Right lobe of liver (tissue), 6 donors: ENCODE results near the gene CDH23. TPM values are rescaled to one million over a fixed set of nuclear protein-coding genes. Genes with fewer than 3 reads are reported as not detected.
A peak's percentile ranks its signal among the peaks of the same experiment; 100 is the strongest.

ENCODE experiments used
- ATAC-seq, 4 donors: fragments of 200-7000 bp; cut with Tn5 transposase; one replicate each; pipeline ENCODE4 v1.9.1; 2020; ENCODE audit warnings: mild to moderate bottlenecking in 4 of 4, moderate library complexity in 4 of 4
- DNase-seq, 3 donors: peaks; one replicate each; pipeline ENCODE4 v3.0.0-alpha.2; 2020
- H3K27ac ChIP-seq, 3 donors: fragments of 200-600 bp; one replicate each; pipeline ENCODE4 v1.8.0; 2022
- H3K27me3 ChIP-seq, 2 donors: fragments of 200-600 bp; one replicate each; pipeline ENCODE4 v1.8.0; 2022
- H3K36me3 ChIP-seq, 4 donors: fragments of 200-600 bp; sonication (generic) in 1 of 4; one replicate each; pipeline versions ENCODE4 v1.5.1 to v1.8.0; 2017 to 2022; ENCODE audit warnings: control low read depth in 1 of 4
- H3K4me1 ChIP-seq, 4 donors: fragments of 200-600 bp; sonication (generic) in 1 of 4; one replicate each; pipeline versions ENCODE4 v1.5.1 to v1.8.0; 2017 to 2022; ENCODE audit warnings: control low read depth in 1 of 4
- H3K4me3 ChIP-seq, 3 donors: fragments of 200-600 bp; one replicate each; pipeline ENCODE4 v1.8.0; 2022
- H3K9me3 ChIP-seq, 4 donors: fragments of 200-600 bp; sonication (generic) in 1 of 4; one replicate each; pipeline versions ENCODE4 v1.5.1 to v1.8.0; 2017 to 2022; ENCODE audit warnings: control low read depth in 1 of 4
- CTCF ChIP-seq, 4 donors: fragments of 200-600 bp in 3 of 4; fragments of 450-650 bp in 1 of 4; IDR thresholded peaks; one replicate each; pipeline versions ENCODE4 v1.5.1 to v1.8.0; 2016 to 2022; ENCODE audit warnings: antibody characterized with exemption in 4 of 4, mild to moderate bottlenecking in 2 of 4
- POLR2A ChIP-seq: fragments of 450-650 bp; IDR thresholded peaks from one replicate; pipeline ENCODE4 v1.6.1; 2017; ENCODE audit warnings: antibody characterized with exemption, mild to moderate bottlenecking
- WGBS: methylation state at CpG from one replicate; pipeline ENCODE4 v1.1.6; 2018; ENCODE audit warnings: low coverage, low lambda C conversion rate; ENCODE audit not compliant: insufficient coverage; ENCODE audit errors: missing lambda C conversion rate; 5-methylcytosine and 5-hydroxymethylcytosine counted together
- intact Hi-C, 2 donors: fragments of 100-400 bp; cut with DNase I; formaldehyde crosslinking; loops; one replicate each; pipeline versions ENCODE4 v1.11.2 to v1.14.1; 2022
- total RNA-seq, 6 experiments: library from RNA; depleted of rRNA in 2 of 6; stranded (reverse); fragments of >200 nt in 2 of 6; fragmentation: NEBNext Ultra II Directional in 3 of 6; extraction: Animal tissue kit (Norgen Biotek cat#: 25700) in 3 of 6; gene quantifications; one replicate each; pipeline versions ENCODE4 v1.1.0 to v1.2.4, GENCODE V29; 2016 to 2023
- donor health status: DM: no; HTN: yes; CAD: no.
- donor health status: DM: no; HTN: no; CAD: no.
- donor health status: DM: no; HTN: no; CAD: no.
- donor health status: DM: no; HTN: yes; CAD: no.
- donor health status: DM: no; HTN: yes; CAD: no.

Gene CDH23
- total RNA-seq, 6 experiments from 2014 or later, result 3.3 to 19.7 (median 6.3) TPM

- ATAC-seq (no peak), DNase-seq (no peak)
- intact Hi-C loops, result no loop called here
- Histone ChIP-seq H3K27ac (no peak overlapping the region), H3K4me1 (no peaks in the 10 kb centered on the region), H3K9me3 (no peaks in the 10 kb centered on the region), H3K4me3 (no peak overlapping the region), H3K27me3 (no peaks in the 10 kb centered on the region), H3K36me3 (no peaks in the 10 kb centered on the region)
- WGBS, result 90% methylated on average over 3 of the region's 6 CpGs
- TF ChIP-seq CTCF (IDR thresholded peaks at IDR 0.05), result no peak
- no peak for TF ChIP-seq POLR2A
These were observed 254.7 kb downstream of the CDH23 start for GRCh38 chr10:71651428-71651827.

- H3K9me3 ChIP-seq, result no peaks in the 10 kb centered on the region
- ATAC-seq, result no peak
- no peak overlapping the region for H3K4me3 ChIP-seq
- H3K4me1 ChIP-seq, result no peaks in the 10 kb centered on the region
- TF ChIP-seq POLR2A (no peak), CTCF (IDR thresholded peaks at IDR 0.05) (no peak)
- H3K27me3 ChIP-seq, result no peaks in the 10 kb centered on the region
- DNase-seq, result no peak
- H3K27ac ChIP-seq, result no peak overlapping the region
- WGBS, result 100% methylated on average over 2 of the region's 4 CpGs
- intact Hi-C loops, result no loop called here
- no peaks in the 10 kb centered on the region for H3K36me3 ChIP-seq
These were observed 255.2 kb downstream of the CDH23 start for GRCh38 chr10:71651928-71652327.

GRCh38 chr10:71653044-71653443, 256.3 kb downstream of the CDH23 start:
- ATAC-seq, result no peak
- DNase-seq, result no peak

GRCh38 chr10:71656220-71656619, 259.5 kb downstream of the CDH23 start:
- no peak for TF ChIP-seq CTCF (IDR thresholded peaks at IDR 0.05)
- H3K9me3 ChIP-seq, result no peaks in the 10 kb centered on the region
- no peak overlapping the region for H3K4me3 ChIP-seq
- ATAC-seq, result peak in 3 of 4 donors; percentile 18 to 45 (median 25)
- WGBS, result 80% methylated on average over 2 of the region's 7 CpGs
- H3K27me3 ChIP-seq, result no peaks in the 10 kb centered on the region
- no peak for DNase-seq
- intact Hi-C loops, result no loop called here
- no peak overlapping the region for H3K27ac ChIP-seq
- H3K4me1 ChIP-seq, result no peaks in the 10 kb centered on the region
- no peaks in the 10 kb centered on the region for H3K36me3 ChIP-seq

More at GRCh38 chr10:71653044-71653443, 256.3 kb downstream of the CDH23 start:
- H3K4me1 ChIP-seq, result no peaks in the 10 kb centered on the region
- intact Hi-C loops, result no loop called here
- no peaks in the 10 kb centered on the region for H3K9me3 ChIP-seq
- no peak for TF ChIP-seq CTCF (IDR thresholded peaks at IDR 0.05)
- no peak for TF ChIP-seq POLR2A
- H3K36me3 ChIP-seq, result no peaks in the 10 kb centered on the region
- no peak overlapping the region for H3K4me3 ChIP-seq
- no peaks in the 10 kb centered on the region for H3K27me3 ChIP-seq
- WGBS, result 40% methylated on average over 1 of the region's 1 CpG
- H3K27ac ChIP-seq, result no peak overlapping the region
